ENCODE results near the gene DPAGT1. TPM values are rescaled to one million over a fixed set of nuclear protein-coding genes. Genes with fewer than 3 reads are reported as not detected.
A peak's percentile ranks its signal among the peaks of the same experiment; 100 is the strongest.
"Not testable (repeated sequence)": the region's sequence is repeated elsewhere in the genome, so short reads cannot be mapped to it uniquely, and the experiment has no call there.

Gene DPAGT1
- total RNA-seq, 1 donor from 2014 or later: 10.4 TPM

DNA sequence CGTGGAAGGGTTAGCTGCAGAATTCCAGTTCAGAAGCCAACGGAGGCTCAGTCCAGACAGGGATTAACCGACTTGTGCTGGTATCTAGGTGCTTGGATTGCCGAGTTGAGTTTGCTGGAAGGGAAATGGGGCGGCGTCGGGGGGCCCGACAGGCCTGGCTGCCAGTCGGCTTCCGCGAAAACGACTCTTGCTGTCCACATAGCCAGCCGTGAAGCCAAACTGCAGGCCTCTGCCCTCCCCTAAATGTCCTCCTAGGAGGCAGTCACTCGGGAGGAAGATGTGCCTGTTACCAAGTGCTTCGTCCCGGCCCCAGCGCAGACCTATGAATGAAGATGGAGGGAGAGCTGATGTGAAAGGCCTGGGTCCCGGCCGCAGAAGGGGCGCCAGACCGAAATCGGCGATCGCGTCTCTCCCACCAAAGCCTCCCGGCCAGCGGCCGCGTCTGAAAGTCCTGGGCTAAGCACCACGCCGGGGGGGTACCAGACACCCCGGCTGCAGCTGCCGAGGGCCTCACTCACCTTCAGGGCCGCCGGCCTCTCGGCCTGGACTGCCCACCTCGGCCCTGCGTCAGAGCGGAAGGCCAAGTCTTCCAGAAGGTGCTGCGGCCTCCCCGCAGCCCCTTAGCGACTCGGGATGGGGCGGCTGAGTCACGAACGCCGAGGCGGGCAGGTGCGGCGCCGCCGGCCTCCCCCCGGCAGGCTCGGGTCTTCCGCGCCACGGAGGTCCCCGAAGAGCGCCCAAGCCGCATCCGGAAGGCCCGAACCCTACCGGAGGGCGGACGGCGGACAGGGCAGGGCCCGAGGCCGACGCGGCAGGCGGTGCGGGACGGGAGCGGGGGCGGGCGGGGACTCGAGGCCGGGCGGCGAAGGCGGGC is 7.5 kb downstream of the DPAGT1 start:
- no peak for DNase-seq

DNA sequence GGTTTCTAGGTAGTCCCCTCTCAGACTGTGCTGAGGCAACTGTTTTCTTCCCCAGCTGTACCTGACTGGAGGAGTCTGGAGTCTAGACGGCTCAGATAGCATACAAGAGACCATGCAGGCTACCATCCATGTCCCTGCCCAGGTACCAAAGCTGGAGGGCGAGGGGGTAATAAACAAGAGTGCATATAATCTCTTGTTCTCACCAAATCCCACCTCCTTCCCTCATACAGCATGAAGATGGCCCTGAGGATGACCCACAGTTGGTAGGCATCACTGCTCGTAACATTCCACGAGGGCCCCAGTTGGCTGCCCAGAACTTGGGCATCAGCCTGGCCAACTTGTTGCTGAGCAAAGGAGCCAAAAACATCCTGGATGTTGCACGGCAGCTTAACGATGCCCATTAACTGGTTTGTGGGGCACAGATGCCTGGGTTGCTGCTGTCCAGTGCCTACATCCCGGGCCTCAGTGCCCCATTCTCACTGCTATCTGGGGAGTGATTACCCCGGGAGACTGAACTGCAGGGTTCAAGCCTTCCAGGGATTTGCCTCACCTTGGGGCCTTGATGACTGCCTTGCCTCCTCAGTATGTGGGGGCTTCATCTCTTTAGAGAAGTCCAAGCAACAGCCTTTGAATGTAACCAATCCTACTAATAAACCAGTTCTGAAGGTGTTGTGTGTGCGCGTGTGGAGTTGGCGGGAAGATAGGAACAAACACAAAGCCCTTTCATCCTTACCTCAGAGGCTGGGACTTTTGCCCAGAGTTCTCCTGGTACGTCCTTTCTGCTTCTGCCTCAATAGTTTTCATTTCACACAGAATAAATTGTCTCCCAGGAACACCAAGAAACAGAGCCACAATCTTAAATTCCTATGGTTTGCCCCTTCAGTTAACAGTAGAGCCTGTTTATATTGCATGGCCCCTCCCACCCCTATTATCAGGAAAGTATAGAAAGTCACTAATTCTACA is 8.5 kb downstream of the DPAGT1 start:
- no peak for DNase-seq

GRCh38 chr11:119091966-119092879 is 9.4 kb downstream of the DPAGT1 start:
- DNase-seq: no peak

DNA sequence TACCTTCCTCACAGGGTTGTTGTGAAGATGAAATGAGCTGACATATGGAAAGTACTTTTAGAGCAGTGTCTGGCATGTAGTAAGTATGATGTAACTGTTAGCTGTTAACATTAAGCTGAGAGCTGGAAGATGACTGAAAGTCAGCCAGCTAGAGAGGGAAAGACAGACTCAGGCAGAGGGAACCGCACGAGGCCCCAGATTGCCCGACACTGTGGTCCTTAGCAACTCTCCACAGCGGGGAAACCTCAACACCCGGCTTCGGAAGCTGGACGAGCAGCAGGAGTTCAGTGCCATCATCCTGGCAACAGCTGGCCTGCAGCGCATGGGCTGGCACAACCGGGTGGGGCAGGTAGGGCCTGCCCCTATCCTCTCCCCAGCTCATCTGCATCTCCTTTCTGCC is 10.5 kb downstream of the DPAGT1 start:
- DNase-seq: peak; percentile 47

DNA sequence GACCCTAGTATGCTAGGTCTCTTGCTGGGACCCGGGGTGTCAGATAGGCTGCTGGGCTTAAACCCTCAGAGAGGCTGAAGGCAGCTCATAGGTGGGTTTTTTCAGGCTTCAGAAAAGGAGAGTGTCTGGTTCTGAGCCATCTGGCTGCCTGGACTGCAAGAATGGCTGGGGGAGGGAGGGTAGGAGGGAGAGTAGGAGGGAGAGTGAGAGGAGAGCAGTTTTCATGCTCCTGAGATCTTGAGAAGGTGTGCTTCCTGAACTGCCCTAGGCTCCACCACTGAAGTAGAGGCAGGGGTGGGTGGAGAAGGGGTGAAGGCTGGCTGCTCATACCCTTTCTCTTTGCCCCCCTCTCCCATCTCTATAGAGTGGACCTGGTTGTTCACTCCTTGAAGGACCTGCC is 12.3 kb downstream of the DPAGT1 start:
- no peak for DNase-seq

DNA sequence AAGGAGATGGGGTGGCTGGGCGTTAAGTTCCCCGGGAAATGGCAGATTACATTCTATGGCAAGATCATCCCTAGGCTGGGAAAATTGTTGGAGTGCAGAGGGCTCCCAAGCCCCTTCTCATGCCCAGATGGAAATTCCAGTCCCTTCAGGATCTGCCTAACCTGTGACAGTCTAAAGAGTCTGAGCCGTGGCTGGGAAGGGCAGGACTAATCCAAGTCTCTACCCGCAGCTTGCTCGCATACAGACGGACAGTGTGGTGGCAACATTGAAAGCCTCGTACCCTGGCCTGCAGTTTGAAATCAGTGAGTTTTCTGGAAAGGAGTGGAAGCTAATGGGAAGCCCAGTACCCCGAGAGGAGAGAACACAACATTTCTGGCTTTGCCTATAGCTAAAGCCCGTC is 13.2 kb downstream of the DPAGT1 start:
- no peak for DNase-seq

GRCh38 chr11:119087747-119088241 is 13.9 kb downstream of the DPAGT1 start:
- no peak for DNase-seq

DNA sequence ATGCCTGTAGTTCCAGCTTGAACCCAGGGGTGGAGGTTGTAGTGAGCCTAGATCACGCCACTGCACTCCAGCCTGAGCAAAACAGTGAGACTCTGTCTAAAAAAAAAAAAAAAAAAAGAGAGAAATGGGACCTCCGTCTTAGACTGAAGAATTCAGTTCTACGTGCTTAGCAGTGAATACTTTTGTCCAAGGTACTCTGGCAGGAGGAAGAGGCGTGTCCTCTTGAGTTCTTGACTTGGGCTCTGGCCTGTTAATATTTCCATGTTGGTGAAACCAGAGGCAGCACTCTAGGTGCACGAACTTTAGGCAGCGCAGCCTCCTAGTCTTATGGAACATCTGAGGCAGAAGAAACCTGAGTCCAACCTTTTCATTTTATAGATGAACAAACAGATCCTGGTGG is 14.5 kb downstream of the DPAGT1 start:
- no peak for DNase-seq

DNA sequence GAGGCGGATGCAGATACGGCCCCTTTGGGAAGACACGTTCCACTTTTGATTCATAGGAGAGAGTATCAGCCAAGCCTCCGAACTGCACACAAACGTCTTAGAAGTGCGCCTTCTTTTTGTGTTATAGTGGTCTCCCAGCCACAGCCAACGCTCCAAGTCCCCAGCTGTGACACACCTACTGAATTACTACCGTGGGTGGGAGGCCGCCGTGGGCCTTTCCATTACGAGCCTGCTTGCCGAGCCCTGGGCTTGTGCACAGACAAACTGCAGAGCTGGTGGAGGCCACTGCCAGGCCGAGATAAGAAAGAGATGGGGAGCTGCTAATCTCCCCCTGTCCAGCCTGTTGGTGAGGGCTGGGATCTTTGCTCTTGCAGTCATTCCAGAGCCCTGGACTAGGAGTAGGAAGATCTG is 16.2 kb downstream of the DPAGT1 start:
- DNase-seq: no peak

GRCh38 chr11:119084663-119085436 is 16.8 kb downstream of the DPAGT1 start, which contains the start of gene HMBS:
HMBS (plus strand) TSS chr11:119084881; CDS start chr11:119085034, 153 bp downstream.
- DNase-seq: peak; percentile 97

DNA sequence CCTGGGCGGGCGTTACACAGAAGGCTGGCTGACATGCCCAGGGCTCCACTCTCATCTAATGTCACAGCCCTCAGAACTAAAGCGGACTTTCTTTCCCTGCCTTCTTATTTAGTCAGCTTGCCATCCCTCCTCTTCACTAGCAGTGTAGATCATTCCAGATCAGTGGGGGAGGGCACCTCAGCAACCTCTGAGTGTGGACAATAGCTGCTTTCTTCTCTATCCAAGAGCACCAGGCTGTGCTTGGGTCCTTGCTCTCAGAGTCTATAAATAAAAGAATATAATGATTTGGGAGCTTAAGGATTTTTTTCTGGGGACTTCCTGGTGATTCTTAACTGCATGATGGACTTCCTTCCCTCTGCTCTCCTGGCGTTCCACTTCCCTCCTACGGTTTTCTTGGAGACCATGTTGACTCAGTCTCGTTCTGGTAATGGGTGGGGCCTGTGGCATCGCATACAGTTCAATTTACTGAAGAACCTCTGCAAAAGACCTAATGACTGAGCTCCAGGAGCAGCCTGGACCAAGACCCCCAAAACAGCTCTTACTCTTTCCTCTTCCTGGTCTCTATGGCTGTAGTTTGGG is 19.9 kb downstream of the DPAGT1 start:
- no peak for DNase-seq

GRCh38 chr11:119078675-119079420 is 22.8 kb downstream of the DPAGT1 start:
- DNase-seq: no peak

GRCh38 chr11:119077839-119078238 is 23.8 kb downstream of the DPAGT1 start:
- no peak for DNase-seq

DNA sequence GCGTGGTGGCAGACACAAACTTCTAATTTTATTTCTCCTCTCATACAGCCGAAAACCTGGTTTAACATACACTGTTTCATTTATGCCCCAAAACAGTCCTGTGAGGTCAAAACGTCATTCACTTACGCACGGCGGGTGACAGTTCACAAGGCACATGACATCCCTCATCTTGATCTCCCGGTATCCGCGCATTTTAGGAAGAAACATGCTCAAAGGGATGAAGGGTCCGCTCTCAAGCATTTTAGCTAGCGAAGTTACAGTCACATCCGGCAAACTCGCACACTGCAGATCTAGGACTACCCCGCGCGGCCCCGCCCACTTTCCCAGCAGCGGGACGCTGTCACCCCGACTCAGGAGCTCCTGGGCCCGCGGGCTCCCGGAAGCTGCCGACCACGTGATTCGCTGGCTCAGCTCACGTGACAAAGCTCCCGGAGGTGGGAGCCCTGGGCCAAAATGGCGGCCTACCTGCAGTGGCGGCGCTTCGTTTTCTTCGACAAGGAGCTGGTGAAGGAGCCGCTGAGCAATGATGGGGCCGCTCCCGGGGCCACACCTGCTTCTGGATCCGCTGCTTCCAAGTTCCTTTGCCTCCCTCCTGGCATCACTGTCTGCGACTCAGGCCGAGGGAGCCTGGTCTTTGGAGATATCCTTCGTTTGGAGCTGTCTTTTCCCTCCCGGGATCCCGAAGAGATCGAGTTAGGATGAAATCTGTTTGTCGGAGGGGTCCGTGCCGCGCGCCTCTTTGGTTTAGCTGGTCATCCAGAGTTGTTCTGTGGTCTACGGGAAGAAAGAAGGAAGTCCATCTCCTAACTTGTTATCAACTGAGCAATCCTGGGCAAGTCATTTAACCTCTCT is 34.1 kb downstream of the DPAGT1 start, which contains the start of gene VPS11:
TSS of gene VPS11 (plus strand) at position 448 of the 852 bp plus-strand sequence. CDS start at position 454, 6 bp downstream.
- peak; percentile 92 for DNase-seq

GRCh38 chr11:119065369-119065768 is 36.3 kb downstream of the DPAGT1 start:
- no peak for DNase-seq

DNA sequence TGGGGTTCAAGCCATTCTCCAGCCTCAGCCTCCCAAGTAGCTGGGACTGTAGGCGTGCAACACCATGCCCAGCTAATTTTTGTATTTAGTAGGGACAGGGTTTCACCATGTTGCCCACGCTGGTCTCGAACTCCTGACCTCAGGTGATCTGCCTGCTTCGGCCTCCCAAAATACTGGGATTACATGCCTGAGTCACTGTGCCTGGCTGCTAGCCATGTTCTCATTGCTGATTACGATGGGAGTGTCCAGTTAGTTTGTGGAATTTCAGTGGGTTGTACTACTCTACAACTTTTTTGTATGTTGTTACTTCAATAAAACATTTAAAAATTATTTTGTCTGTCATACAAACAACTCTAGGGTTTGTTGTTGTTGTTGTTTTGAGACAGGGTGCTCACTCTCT is 38.9 kb downstream of the DPAGT1 start:
- DNase-seq: no peak

GRCh38 chr11:119061256-119061655 is 40.4 kb downstream of the DPAGT1 start:
- DNase-seq: no peak

DNA sequence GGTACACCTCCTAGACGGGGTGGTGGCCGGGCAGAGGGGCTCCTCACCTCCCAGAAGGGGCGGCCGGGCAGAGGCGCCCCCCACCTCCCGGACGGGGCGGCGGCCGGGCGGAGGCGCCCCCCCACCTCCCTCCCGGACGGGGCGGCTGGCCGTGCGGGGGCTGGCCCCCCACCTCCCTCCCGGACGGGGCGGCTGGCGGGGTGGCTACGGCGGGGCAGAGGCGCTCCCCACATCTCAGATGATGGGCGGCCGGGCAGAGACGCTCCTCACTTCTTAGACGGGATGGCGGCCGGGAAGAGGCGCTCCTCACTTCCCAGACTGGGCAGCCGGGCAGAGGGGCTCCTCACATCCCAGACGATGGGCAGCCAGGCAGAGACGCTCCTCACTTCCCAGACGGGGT is 42.5 kb downstream of the DPAGT1 start:
- not testable (repeated sequence) for DNase-seq

All from skin of body (tissue), 2 donors.